Liver (tissue), 3 donors: Measurements from ENCODE around the gene EBF4.

Experiments
- EGR1 ChIP-seq, 2 donors: IDR thresholded peaks; 2 replicates each; pipeline ENCODE4 v1.6.1; 2016 to 2018; ENCODE audit warnings: antibody characterized with exemption in 2 of 2, low read depth in 2 of 2
- FOXA1 ChIP-seq: IDR thresholded peaks from 2 replicates; pipeline ENCODE4 v1.6.1; 2016; ENCODE audit warnings: antibody characterized with exemption
- GABPA ChIP-seq, 2 donors: IDR thresholded peaks in 1 of 2; conservative IDR thresholded peaks in 1 of 2; 2 replicates each; pipeline ENCODE4 v1.6.1; 2016; ENCODE audit warnings: antibody characterized with exemption in 2 of 2, mild to moderate bottlenecking in 1 of 2, moderate library complexity in 1 of 2
- JUND ChIP-seq, 2 donors: IDR thresholded peaks; 2 replicates each; pipeline ENCODE4 v1.6.1; 2016; ENCODE audit warnings: antibody characterized with exemption in 2 of 2
- MAX ChIP-seq: IDR thresholded peaks from 2 replicates; pipeline ENCODE4 v1.6.1; 2016; ENCODE audit warnings: antibody characterized with exemption
- NR2F2 ChIP-seq: IDR thresholded peaks from 2 replicates; pipeline ENCODE4 v1.6.1; 2016; ENCODE audit warnings: antibody characterized with exemption
- RAD21 ChIP-seq, 2 donors: IDR thresholded peaks; 2 replicates each; pipeline ENCODE4 v1.6.1; 2016; ENCODE audit warnings: antibody characterized with exemption in 2 of 2, mild to moderate bottlenecking in 2 of 2
- TAF1 ChIP-seq: conservative IDR thresholded peaks from 2 replicates; pipeline ENCODE4 v1.6.1; 2016; ENCODE audit warnings: antibody characterized with exemption, mild to moderate bottlenecking
- YY1 ChIP-seq: IDR thresholded peaks from 2 replicates; pipeline ENCODE4 v1.6.1; 2016; ENCODE audit warnings: antibody characterized with exemption, mild to moderate bottlenecking
- TF ChIP-seq, protein P1 (sequence below): fragments of 150-350 bp; IDR thresholded peaks from 2 replicates; pipeline ENCODE4 v1.5.1; 2017; ENCODE audit warnings: improper control_type of control experiment, low read depth, low read length; ENCODE audit not compliant: missing input control
- TF ChIP-seq, protein P2 (sequence below): IDR thresholded peaks from 2 replicates; pipeline ENCODE4 v1.6.1; 2016; ENCODE audit warnings: antibody characterized with exemption
- TF ChIP-seq, protein P3 (sequence below): IDR thresholded peaks from 2 replicates; pipeline ENCODE4 v1.6.1; 2016; ENCODE audit warnings: antibody characterized with exemption, mild to moderate bottlenecking
- TF ChIP-seq, protein P4 (sequence below): IDR thresholded peaks from 2 replicates; pipeline ENCODE4 v1.6.1; 2016; ENCODE audit warnings: antibody characterized with exemption
- donor health status: healthy.
- donor health status: healthy.

DNA sequence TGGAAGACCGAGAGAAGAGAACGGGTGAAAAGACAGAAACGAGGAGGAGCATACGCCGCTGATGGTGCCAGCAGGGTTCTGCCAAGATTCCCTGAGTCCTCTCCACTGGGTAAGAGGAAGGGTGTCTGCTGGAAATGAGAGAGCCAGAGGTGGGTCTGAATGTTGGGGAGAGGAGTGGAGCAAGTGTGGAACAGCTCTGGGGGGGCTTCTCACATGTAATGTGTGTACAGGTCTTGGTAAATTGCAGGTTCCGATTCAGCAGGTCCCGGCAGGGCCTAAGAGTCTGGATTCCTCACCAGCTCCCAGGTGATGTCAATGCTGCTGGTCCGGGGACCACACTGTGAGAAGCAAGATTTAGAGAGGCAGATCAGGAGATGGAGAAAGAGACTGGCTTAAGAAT, 1.5 kb upstream of the EBF4 start:
- TF ChIP-seq EGR1 (IDR thresholded peaks at IDR 0.05; ENCODE audit: low read depth in 2 of 2) (no peak), GABPA (IDR thresholded peaks at IDR 0.05 in 1 of 2, conservative IDR thresholded peaks at IDR 0.05 in 1 of 2) (no peak), JUND (IDR thresholded peaks at IDR 0.05) (no peak), MAX (no peak), RAD21 (IDR thresholded peaks at IDR 0.05) (no peak), FOXA1 (no peak), NR2F2 (no peak), YY1 (no peak), TAF1 (no peak)
- TF ChIP-seq, protein P1, sequence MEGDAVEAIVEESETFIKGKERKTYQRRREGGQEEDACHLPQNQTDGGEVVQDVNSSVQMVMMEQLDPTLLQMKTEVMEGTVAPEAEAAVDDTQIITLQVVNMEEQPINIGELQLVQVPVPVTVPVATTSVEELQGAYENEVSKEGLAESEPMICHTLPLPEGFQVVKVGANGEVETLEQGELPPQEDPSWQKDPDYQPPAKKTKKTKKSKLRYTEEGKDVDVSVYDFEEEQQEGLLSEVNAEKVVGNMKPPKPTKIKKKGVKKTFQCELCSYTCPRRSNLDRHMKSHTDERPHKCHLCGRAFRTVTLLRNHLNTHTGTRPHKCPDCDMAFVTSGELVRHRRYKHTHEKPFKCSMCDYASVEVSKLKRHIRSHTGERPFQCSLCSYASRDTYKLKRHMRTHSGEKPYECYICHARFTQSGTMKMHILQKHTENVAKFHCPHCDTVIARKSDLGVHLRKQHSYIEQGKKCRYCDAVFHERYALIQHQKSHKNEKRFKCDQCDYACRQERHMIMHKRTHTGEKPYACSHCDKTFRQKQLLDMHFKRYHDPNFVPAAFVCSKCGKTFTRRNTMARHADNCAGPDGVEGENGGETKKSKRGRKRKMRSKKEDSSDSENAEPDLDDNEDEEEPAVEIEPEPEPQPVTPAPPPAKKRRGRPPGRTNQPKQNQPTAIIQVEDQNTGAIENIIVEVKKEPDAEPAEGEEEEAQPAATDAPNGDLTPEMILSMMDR = no peak
- TF ChIP-seq, protein P2, sequence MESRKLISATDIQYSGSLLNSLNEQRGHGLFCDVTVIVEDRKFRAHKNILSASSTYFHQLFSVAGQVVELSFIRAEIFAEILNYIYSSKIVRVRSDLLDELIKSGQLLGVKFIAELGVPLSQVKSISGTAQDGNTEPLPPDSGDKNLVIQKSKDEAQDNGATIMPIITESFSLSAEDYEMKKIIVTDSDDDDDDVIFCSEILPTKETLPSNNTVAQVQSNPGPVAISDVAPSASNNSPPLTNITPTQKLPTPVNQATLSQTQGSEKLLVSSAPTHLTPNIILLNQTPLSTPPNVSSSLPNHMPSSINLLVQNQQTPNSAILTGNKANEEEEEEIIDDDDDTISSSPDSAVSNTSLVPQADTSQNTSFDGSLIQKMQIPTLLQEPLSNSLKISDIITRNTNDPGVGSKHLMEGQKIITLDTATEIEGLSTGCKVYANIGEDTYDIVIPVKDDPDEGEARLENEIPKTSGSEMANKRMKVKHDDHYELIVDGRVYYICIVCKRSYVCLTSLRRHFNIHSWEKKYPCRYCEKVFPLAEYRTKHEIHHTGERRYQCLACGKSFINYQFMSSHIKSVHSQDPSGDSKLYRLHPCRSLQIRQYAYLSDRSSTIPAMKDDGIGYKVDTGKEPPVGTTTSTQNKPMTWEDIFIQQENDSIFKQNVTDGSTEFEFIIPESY = no peak
- TF ChIP-seq, protein P3, sequence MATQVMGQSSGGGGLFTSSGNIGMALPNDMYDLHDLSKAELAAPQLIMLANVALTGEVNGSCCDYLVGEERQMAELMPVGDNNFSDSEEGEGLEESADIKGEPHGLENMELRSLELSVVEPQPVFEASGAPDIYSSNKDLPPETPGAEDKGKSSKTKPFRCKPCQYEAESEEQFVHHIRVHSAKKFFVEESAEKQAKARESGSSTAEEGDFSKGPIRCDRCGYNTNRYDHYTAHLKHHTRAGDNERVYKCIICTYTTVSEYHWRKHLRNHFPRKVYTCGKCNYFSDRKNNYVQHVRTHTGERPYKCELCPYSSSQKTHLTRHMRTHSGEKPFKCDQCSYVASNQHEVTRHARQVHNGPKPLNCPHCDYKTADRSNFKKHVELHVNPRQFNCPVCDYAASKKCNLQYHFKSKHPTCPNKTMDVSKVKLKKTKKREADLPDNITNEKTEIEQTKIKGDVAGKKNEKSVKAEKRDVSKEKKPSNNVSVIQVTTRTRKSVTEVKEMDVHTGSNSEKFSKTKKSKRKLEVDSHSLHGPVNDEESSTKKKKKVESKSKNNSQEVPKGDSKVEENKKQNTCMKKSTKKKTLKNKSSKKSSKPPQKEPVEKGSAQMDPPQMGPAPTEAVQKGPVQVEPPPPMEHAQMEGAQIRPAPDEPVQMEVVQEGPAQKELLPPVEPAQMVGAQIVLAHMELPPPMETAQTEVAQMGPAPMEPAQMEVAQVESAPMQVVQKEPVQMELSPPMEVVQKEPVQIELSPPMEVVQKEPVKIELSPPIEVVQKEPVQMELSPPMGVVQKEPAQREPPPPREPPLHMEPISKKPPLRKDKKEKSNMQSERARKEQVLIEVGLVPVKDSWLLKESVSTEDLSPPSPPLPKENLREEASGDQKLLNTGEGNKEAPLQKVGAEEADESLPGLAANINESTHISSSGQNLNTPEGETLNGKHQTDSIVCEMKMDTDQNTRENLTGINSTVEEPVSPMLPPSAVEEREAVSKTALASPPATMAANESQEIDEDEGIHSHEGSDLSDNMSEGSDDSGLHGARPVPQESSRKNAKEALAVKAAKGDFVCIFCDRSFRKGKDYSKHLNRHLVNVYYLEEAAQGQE = no peak
- TF ChIP-seq, protein P4, sequence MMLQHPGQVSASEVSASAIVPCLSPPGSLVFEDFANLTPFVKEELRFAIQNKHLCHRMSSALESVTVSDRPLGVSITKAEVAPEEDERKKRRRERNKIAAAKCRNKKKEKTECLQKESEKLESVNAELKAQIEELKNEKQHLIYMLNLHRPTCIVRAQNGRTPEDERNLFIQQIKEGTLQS = no peak
